Amniotic epithelial cell (primary cell): ENCODE results near the gene CPN1.

Experiments used
- DNase-seq: peaks from one replicate; pipeline ENCODE4 v3.0.0-alpha.2; 2010; ENCODE audit warnings: low read depth

CPN1 gene

DNA sequence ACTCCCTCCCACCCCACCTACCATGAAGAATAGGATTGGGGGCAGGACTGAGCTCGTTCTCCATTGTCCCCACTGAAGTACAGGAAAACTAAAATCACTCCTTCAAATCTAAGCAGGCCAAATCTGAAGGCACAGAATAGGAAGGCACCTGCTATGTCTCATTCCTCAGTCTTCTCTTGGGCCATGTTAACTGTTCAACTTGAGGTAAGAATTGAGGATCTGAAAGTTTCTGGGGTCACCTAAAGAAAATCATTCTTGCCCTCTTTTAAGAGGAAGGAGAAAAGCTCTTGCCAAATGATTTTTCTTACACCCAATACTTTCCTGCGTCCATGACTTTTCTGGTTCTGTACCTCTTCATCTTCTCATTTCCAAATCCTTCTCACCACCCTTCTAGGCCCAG, 4.9 kb downstream of the CPN1 start:
- DNase-seq = no peak

DNA sequence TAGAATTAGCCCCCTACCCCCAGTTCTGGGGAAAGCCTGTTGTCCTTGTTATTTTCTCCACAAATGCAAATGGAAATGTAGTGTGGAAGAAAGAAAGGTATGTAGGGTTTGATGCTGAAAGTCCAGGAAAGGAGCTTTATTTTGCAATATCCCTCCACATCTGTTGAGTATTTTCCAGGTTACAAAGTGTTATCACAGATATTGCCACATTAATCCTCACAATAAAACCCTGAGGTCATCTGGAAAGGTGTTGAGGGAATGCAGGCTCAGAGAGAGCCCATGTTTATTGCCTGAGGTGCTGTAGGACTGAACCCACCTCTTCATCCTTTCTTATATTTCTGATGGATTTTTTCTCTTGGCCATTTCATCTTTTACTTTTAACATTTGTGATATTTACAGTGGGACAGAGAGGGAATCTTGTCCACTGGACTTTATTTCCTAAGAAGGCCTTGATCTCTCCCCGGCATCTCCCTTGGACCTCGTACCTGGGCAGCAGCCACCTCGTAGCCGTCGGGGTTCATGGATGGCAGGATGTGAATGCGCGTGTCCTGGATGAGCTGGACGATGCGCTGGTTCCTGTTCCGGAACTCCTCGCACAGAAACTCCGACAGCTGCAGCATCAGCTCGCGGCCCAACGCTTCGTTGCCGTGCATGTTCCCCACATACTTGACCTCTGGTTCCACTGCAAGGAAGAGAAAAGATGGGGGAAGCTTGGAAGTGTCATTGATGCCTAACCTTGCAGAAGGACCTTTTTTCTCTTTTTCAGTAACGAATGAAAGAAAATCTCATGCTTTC, 6.0 kb downstream of the CPN1 start:
- no peak for DNase-seq

- DNase-seq = no peak
Observed at GRCh38 chr10:100072514-100072913, 9.2 kb downstream of the CPN1 start.

DNA sequence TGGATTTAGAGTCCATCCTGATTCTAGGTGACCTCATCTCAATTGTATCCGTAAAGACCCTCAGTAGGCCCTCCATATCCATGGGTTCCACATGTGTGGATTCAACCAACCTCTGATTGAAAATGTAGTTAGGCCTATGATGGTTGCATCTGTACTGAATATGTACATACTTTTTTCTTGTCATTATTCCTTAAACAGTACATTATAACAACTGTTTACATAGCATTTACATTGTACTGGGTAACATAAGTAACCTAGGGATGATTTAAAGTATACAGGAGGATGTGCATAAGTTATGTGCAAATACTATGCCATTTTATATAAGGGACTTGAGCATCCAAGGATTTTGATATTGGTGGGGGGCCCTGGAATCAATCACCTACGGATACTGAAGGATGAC, 10.1 kb downstream of the CPN1 start:
- DNase-seq = no peak

- DNase-seq = no peak
Observed at GRCh38 chr10:100067466-100067865, 14.2 kb downstream of the CPN1 start.

DNA sequence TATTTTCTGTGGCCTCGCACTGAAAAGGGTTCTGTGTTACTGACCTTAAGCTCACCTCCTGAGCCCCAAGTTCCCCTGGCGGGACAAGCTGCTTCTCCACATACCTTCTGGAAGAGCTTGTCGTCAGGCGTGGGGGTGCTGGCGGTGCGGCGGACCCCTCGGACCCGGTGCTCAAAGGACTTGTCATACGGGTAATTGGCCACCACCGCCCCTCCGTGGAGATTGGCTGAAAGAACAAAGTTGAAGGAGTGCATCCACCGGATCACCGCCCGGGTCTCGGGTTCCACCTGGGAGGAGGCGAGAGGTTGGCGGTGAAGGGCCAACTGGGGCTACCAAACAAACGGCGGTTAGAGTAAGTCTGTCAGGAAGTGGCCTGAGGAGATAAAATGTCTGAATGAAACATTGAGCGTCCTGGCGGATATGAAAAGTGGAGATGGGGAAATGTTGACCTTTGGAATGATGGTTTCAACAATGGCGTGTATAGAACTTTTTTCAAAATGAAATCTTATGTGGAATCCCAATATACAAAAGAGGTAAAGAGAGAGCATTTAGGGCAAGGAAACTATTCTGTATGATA, 16.5 kb downstream of the CPN1 start:
- no peak for DNase-seq

- no peak for DNase-seq
Observed at GRCh38 chr10:100061401-100061800, 20.3 kb downstream of the CPN1 start.

- no peak for DNase-seq
Observed at GRCh38 chr10:100057948-100058347, 23.7 kb downstream of the CPN1 start.

GRCh38 chr10:100053686-100054460, 27.8 kb downstream of the CPN1 start:
- DNase-seq = no peak

DNA sequence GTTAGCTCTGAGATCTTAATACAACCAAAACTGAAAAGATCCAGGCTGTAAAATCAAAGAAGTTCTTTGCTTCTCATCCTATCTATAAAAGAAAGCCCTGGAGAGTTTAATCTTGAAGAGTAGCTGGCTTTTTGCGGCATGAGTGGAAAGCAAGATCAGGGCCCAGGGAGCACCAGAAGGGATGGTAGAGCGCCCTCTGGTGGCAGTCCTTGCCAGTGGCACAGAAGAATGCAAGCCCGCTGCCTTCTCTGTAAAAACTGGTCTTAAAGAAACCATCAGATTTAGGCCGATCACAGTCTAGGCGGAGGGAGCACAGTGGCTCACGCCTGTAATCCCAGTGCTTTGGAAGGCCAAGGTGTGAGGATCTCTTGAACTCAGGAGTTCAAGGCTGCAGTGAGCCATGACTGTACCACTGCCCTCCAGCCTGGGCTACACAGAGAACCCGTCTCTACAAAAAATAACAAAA, 35.6 kb downstream of the CPN1 start:
- DNase-seq = peak; percentile 80

GRCh38 chr10:100045592-100045991, 36.1 kb downstream of the CPN1 start:
- DNase-seq = peak; percentile 64

- DNase-seq = peak; percentile 53
Observed at GRCh38 chr10:100043796-100044195, 37.9 kb downstream of the CPN1 start.

GRCh38 chr10:100043344-100043743, 38.3 kb downstream of the CPN1 start:
- DNase-seq = peak; percentile 16

DNA sequence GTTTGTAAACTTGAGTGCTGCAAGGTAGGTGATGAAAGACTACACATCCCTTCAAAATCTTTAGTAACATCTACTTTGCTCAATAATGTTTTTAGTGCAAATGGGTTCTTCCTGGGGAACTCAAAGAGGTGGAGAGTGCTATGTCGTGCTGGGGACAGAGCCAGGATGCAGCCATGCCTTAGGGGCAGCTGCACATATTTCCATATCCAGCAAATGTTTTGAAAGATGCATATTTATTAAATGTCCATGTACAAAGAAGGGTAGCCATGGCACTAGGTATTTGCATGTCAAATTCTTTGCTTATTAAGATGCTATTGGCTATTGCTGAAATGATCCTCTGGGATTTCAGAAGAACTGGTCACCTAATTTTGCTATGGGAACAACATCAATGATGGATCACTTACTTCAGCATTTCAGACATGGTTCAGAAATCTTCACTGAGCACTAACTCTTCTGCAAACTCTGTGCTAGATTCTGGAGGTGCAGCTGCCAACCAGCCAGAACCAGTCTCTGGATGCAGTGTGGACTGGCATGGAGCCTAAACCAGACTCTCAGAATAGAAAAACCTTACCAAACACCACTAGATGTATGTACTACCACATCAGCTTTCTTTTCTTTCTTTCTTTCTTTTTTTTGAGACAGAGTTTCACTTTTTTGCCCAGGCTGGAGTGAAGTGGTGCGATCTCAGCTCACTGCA, 40.2 kb downstream of the CPN1 start:
- DNase-seq = no peak

DNA sequence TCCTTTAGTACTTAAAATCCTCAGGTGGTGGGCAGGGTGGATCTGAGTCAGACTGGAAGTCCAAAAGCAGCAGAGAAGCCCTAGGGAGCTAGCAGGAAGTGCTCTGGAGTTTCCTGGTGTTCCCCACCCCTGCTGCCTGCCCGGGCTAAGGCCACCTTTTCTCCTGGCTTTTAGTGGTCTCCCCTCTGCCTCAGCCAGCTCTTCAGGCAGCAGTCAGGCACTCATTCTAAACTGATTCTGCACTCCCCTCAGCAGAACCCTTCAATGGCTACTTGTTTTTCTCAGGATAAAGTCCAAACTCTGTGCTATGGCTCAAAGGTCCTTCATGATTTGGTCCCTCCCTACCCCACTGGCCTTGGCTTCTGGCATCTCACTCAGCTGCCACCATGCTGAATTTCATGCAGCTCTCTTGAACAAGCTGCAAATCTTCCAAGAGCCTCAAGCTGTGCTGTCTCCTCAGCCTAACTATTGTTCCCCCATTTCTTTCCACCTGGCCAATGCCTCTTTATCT, 43.1 kb downstream of the CPN1 start:
- DNase-seq = no peak

DNA sequence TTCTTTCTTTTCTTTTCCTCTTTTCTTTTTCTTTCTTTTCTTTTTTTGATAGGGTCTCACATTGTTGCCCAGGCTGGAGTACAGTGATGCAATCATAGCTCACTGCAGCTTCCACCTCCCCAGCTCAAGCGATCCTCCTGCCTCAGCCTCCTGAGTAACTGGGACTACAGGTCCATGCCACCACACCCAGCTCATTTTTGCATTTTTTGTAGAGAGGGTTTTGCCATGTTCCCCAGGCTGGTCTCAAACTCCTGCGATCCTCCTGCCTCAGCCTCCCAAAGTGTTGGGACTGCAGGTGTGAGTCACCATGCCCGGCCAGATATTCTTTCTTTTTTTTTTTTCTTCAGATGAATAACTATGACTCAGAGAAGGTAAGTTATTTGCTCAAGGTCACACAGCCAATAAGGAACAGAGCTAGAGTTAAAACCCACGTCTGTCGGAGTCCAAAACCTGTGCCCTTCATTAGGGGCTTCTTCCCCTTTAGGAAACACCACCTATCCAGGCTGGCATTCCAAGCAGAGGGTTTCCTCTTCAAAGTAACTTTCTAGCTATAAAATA, 43.8 kb downstream of the CPN1 start:
- peak; percentile 17 for DNase-seq

- DNase-seq = no peak
Observed at GRCh38 chr10:100036850-100037249, 44.8 kb downstream of the CPN1 start.

GRCh38 chr10:100033766-100034418, 47.8 kb downstream of the CPN1 start:
- no peak for DNase-seq

DNA sequence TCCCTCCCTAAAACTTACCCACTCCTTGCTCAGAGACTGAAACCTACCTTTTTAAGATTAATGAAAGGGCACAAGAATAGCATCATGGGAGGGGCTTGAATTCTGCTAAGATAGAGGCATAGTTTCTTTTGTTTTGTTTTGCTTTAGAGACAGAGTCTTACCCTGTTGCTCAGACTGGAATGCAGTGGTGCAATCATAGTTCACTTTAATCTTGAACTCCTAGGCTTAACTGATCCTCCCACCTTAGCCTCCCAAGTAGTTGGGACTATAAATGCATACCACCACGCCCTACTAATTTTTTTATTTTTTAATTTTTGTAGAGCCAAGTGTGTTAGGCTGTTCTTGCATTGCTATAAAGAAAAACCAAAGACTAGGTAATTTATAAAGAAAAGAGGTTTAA, 54.3 kb downstream of the CPN1 start:
- peak; percentile 56 for DNase-seq

DNA sequence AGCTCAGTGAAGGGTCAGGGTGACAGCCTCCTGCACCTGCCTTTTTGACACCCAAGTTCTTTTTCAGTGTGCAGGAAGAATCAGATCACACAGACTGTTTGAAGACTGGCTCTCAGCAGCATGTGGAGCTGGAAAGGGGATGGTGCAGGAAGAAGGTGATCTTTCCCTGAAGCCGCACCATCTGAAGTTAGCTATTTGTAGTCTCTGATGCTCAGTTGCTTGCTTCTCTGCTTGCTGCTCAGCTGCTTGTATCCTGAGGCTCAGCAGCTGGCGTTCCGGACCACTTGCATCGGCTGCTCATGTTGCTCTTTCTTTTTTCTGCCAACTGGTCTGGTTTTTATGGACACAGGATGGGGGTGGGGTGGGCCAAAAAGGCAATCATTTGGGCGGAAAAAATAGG, 56.1 kb downstream of the CPN1 start:
- no peak for DNase-seq

GRCh38 chr10:100024748-100025147, 56.9 kb downstream of the CPN1 start:
- no peak for DNase-seq
